OCI-LY1 (cell line): Measurements from ENCODE around the gene FSD1L.

ENCODE experiments used
- H2AFZ ChIP-seq: fragments of 200-600 bp; sonication (generic), shearing (Covaris generic); 2 replicates; pipeline ENCODE4 v1.6.0; 2014; ENCODE audit warnings: antibody characterized with exemption, mild to moderate bottlenecking, low read length
- H3F3A ChIP-seq: fragments of 200-600 bp; sonication (generic), shearing (Covaris generic); 2 replicates; pipeline ENCODE4 v1.6.0; 2014; ENCODE audit warnings: mild to moderate bottlenecking, antibody characterized with exemption, low read length, moderate library complexity; ENCODE audit not compliant: insufficient read depth
- H3K27ac ChIP-seq: fragments of 200-600 bp; sonication (generic); 2 replicates; pipeline ENCODE4 v1.5.1; 2014; ENCODE audit warnings: low read length, mixed run types, mild to moderate bottlenecking, low read depth; ENCODE audit not compliant: poor library complexity, severe bottlenecking
- H3K27me3 ChIP-seq: fragments of 200-600 bp; sonication (generic); 2 replicates; pipeline ENCODE4 v1.6.0; 2014; ENCODE audit warnings: antibody characterized with exemption, mild to moderate bottlenecking, low read length, moderate library complexity; ENCODE audit not compliant: insufficient read depth
- H3K36me3 ChIP-seq: fragments of 200-600 bp; sonication (generic); 2 replicates; pipeline ENCODE4 v1.6.1; 2014; ENCODE audit warnings: mild to moderate bottlenecking, antibody characterized with exemption, low read length, moderate library complexity, mixed read lengths; ENCODE audit not compliant: insufficient read depth
- H3K4me1 ChIP-seq: fragments of 200-600 bp; sonication (generic); 2 replicates; pipeline ENCODE4 v1.5.1; 2014; ENCODE audit warnings: mild to moderate bottlenecking, low read length, moderate library complexity; ENCODE audit not compliant: insufficient read depth, severe bottlenecking
- H3K4me2 ChIP-seq: fragments of 200-600 bp; sonication (generic), shearing (Covaris generic); 2 replicates; pipeline ENCODE4 v1.6.1; 2014; ENCODE audit warnings: low read length
- H3K4me3 ChIP-seq: fragments of 200-600 bp; sonication (generic); 2 replicates; pipeline ENCODE4 v1.5.1; 2014; ENCODE audit warnings: low read length, low read depth, mild to moderate bottlenecking, mixed read lengths; ENCODE audit not compliant: poor library complexity, severe bottlenecking
- H3K79me2 ChIP-seq: fragments of 200-600 bp; shearing (Covaris generic); 2 replicates; pipeline ENCODE4 v1.6.1; 2016; ENCODE audit warnings: mixed run types, low read length, mixed read lengths; ENCODE audit not compliant: insufficient read depth
- H3K9ac ChIP-seq: fragments of 200-600 bp; sonication (generic), shearing (Covaris generic); 2 replicates; pipeline ENCODE4 v1.6.1; 2014; ENCODE audit warnings: mild to moderate bottlenecking, low read length, mixed read lengths
- H3K9me2 ChIP-seq: fragments of 200-600 bp; sonication (generic), shearing (Covaris generic); 2 replicates; pipeline ENCODE4 v1.6.1; 2014; ENCODE audit warnings: low read depth, mild to moderate bottlenecking, low read length, mixed read lengths
- H3K9me3 ChIP-seq: fragments of 200-600 bp; shearing (Covaris generic); 2 replicates; pipeline ENCODE4 v1.6.1; 2014; ENCODE audit warnings: low read length, mixed read lengths
- H4K20me1 ChIP-seq: fragments of 200-600 bp; sonication (generic), shearing (Covaris generic); 2 replicates; pipeline ENCODE4 v1.6.0; 2016; ENCODE audit warnings: mild to moderate bottlenecking, low read length; ENCODE audit not compliant: insufficient read depth
- EZH2 ChIP-seq: fragments of 200-600 bp; sonication (generic), shearing (Covaris generic); IDR thresholded peaks from 2 replicates; pipeline ENCODE4 v1.8.0; 2017; ENCODE audit warnings: borderline replicate concordance, mixed run types, mild to moderate bottlenecking, antibody characterized with exemption, low read length, moderate library complexity, mixed read lengths
- TF ChIP-seq, protein P1 (sequence below): fragments of 200-600 bp; sonication (generic), shearing (Covaris generic); IDR thresholded peaks from 2 replicates; pipeline ENCODE4 v1.5.1; 2017; ENCODE audit warnings: mild to moderate bottlenecking, antibody characterized with exemption, low read length, moderate library complexity, mixed read lengths

FSD1L gene

DNA sequence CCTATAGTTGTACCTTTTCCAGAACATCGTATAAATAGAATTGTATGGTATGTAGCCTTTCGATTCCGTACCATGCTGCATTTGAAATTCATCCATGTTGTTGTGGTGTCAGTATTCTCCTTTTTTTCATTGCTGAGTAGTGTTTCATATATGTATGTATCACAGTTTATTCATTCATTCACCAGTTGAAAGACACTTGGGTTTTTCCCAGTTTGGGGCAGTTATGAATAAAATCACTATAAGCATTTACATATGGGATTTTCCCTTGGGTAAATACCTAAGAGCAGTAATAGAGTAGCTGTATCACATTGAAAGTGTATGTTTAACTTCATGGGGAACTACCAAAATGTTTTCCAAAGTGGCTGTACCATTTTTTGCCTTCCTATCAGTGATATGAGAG, 94.0 kb downstream of the FSD1L start:
- H3K4me1 ChIP-seq, result no peaks in the 10 kb centered on the region
- no peak overlapping the region for H2AFZ ChIP-seq
- TF ChIP-seq, protein P1, sequence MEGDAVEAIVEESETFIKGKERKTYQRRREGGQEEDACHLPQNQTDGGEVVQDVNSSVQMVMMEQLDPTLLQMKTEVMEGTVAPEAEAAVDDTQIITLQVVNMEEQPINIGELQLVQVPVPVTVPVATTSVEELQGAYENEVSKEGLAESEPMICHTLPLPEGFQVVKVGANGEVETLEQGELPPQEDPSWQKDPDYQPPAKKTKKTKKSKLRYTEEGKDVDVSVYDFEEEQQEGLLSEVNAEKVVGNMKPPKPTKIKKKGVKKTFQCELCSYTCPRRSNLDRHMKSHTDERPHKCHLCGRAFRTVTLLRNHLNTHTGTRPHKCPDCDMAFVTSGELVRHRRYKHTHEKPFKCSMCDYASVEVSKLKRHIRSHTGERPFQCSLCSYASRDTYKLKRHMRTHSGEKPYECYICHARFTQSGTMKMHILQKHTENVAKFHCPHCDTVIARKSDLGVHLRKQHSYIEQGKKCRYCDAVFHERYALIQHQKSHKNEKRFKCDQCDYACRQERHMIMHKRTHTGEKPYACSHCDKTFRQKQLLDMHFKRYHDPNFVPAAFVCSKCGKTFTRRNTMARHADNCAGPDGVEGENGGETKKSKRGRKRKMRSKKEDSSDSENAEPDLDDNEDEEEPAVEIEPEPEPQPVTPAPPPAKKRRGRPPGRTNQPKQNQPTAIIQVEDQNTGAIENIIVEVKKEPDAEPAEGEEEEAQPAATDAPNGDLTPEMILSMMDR, result no peak
- TF ChIP-seq EZH2, result no peak
- H3K4me2 ChIP-seq, result no peak overlapping the region
- no peak overlapping the region for H3K9ac ChIP-seq
- H3K79me2 ChIP-seq, result no peaks in the 10 kb centered on the region
- H4K20me1 ChIP-seq, result no peaks in the 10 kb centered on the region
- H3K9me2 ChIP-seq, result no peaks in the 10 kb centered on the region
- no peaks in the 10 kb centered on the region for H3K9me3 ChIP-seq
- no peaks in the 10 kb centered on the region for H3K36me3 ChIP-seq
- no peaks in the 10 kb centered on the region for H3K27me3 ChIP-seq
- H3K4me3 ChIP-seq, result no peak overlapping the region
- no peaks in the 10 kb centered on the region for H3F3A ChIP-seq
- no peak overlapping the region for H3K27ac ChIP-seq

DNA sequence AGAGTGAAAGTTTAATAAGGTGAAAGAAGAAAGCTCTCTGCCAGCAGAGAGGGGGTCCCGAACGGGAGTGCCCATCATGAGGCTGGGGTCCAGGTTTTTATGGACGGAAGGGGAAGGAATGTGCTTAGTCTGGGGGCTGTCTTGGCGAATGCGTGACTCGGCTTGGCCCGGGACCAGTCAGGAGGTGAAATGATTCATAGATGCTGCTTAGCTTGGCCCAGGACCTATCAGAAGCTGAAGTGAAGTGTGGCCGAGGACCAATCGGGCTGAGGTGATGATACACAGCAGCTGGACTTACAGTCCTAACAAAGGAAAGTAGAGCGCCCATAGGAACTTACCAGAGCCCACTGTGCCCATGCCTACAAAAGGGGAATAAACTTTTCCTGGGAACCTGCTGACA, 106.2 kb downstream of the FSD1L start:
- Histone ChIP-seq H3K9ac (no peak overlapping the region), H3F3A (peaks cover 3% of the 10 kb centered on the region), H3K4me3 (no peak overlapping the region), H3K79me2 (peaks cover 6% of the 10 kb centered on the region; the same call in 1 of the 2 replicates), H3K4me2 (no peak overlapping the region), H2AFZ (no peak overlapping the region), H3K9me3 (no peaks in the 10 kb centered on the region), H3K36me3 (no peaks in the 10 kb centered on the region), H3K9me2 (no peaks in the 10 kb centered on the region), H3K4me1 (peaks cover 7% of the 10 kb centered on the region), H4K20me1 (no peaks in the 10 kb centered on the region), H3K27ac (no peak overlapping the region), H3K27me3 (no peaks in the 10 kb centered on the region)
- TF ChIP-seq, protein P1, result no peak
- no peak for TF ChIP-seq EZH2

DNA sequence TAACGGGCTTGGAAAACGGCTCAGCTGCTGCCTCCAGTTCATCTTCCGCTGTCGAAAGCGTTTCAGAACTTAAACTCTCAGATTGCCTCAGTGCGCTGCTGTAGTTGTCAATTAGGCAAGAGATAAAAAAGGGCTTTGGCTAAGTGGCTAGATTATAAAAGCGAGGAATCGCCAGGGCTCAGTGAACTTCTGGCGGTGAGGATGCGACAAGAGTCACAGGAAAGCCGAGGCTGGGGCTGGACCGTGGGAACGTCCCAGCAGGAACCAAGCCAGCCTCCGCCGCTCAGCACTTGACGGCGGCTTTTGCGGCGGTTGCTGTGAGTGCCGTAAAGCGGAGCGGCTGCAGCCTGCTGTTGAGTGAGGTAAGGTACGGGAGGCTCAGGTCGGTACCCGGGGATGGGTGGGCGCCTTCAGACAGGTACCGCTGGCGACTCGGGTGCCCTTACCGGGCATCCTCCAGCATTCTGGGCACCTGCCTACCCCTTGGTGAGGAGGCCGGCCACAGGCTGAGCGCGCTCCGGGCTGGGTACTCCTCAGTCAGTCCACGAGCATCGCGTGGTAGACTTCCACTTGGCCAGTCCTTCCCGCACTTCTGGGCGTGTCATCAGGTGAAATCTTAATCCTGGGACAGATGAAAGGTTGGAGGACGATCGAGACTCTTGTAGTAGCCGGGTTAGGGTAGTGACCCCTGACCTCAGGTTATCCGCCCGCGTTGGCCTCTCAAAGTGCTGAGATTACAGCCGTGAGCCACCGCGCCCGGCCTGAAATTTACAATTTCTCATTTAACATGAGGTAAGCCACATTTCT, 110.2 kb downstream of the FSD1L start, which contains the start of gene FKTN:
TSS of gene FKTN (plus strand) at position 328 of the 807 bp plus-strand sequence. CDS start 16,902 bp downstream, outside the sequence.
- no peaks in the 10 kb centered on the region for H3K27me3 ChIP-seq
- H3K4me1 ChIP-seq, result peaks cover 10% of the 10 kb centered on the region
- H3K79me2 ChIP-seq, result peaks cover 7% of the 10 kb centered on the region; the same call in 1 of the 2 replicates
- peak within 1 kb of the TSS; percentile 64 for H3K4me2 ChIP-seq
- H3K9ac ChIP-seq, result peak within 1 kb of the TSS; percentile 63
- H3K27ac ChIP-seq, result no peak within 1 kb of the TSS
- peak within 1 kb of the TSS; percentile 85 for H3K4me3 ChIP-seq
- peak within 1 kb of the TSS; percentile 90 for H2AFZ ChIP-seq
- H3K36me3 ChIP-seq, result peaks cover 4% of the 10 kb centered on the region; the same call in 1 of the 2 replicates
- no peaks in the 10 kb centered on the region for H3K9me2 ChIP-seq
- TF ChIP-seq EZH2, result no peak
- TF ChIP-seq, protein P1, result no peak
- H3F3A ChIP-seq, result peaks cover 3% of the 10 kb centered on the region
- H4K20me1 ChIP-seq, result no peaks in the 10 kb centered on the region
- peaks cover 10% of the 10 kb centered on the region for H3K9me3 ChIP-seq
